RPMI7951 (cell line): ENCODE results near the gene DAB2IP. TPM values are rescaled to one million over a fixed set of nuclear protein-coding genes. Genes with fewer than 3 reads are reported as not detected.

ENCODE experiments used
- total RNA-seq: library from RNA; depleted of rRNA; stranded (reverse); fragments of >200 nt; shearing (Covaris generic); gene quantifications from 2 replicates; pipeline ENCODE4 v1.2.3, GENCODE V29; 2014; rRNA removed

The DAB2IP gene
- total RNA-seq, 1 experiment from 2014 or later, result 3.8 TPM

Other genes with a start within 250 kb of the DAB2IP start
- gene GGTA1, start 151.8 kb upstream of the DAB2IP start, total RNA-seq, result not detected in 2 replicates